HG03066 (cell line): Measurements from ENCODE around the gene GBP7.

ENCODE experiments used
- ATAC-seq: cut with Tn5 transposase; IDR thresholded peaks from one replicate; pipeline ENCODE4 v1.9.1; 2021; ENCODE audit warnings: low read depth; ENCODE audit not compliant: unreplicated experiment

Gene GBP7

GRCh38 chr1:89125240-89125912 is 50.4 kb downstream of the GBP7 start:
- peak; percentile 22 for ATAC-seq

- ATAC-seq, result no peak
Measured at GRCh38 chr1:89121641-89122040, 54.2 kb downstream of the GBP7 start.

DNA sequence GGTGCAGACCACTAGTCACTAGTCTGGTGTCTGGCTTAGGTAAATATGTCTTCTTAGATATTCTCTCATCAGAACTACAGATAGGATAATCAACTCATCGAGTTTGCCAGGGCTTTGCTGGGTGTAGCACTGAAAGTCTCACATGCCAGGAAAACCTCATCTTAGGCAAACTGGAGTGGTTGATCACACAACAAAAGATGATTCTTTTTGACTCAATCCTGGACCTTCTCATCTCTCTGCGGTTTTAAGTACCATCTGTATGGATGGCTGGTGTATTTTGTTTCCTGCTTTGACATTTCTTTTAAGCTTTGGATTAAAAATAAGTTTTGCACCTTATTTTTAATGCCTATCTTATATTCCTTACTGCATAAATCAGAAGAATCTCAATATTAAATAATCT is 61.1 kb downstream of the GBP7 start:
- no peak for ATAC-seq

DNA sequence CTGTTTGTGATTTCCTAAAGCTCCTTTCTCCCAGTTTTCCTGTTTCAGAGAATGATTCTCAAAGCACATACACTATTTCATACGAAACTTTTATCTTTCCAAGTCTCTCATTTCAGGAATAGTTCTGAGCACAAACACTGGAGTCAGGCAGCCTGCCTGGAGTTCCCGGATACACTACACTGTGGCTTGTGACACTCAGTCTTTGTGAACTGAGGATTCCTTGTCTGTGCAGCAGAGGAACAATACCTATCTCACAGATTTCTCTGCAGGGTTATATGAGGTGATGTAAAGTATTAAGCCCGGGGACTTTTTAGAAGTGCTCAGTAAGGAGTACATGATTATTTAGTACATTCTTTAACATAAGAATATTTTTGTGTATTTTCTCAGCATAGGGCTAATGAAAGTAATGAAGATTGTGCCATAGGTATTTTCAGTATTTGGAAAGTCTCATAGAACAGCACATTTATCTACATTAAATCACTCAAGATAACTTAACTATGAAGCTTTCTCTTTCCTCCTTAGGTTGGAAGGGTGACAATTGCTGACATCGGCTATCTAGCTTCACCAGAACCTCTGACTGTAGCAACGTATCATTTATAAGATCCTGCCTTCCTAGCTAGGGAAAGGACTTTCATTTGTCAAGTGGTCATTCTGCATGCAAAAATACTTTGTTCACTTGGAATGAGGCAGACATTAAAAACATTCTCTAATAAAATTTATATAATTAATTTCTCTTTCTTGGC is 62.8 kb downstream of the GBP7 start:
- ATAC-seq, result no peak

- no peak for ATAC-seq
Measured at GRCh38 chr1:89104687-89105086, 71.1 kb downstream of the GBP7 start.

GRCh38 chr1:89104147-89104546 is 71.7 kb downstream of the GBP7 start:
- no peak for ATAC-seq

- ATAC-seq, result no peak
Measured at GRCh38 chr1:89102021-89102420, 73.8 kb downstream of the GBP7 start.

- no peak for ATAC-seq
Measured at GRCh38 chr1:89100412-89100811, 75.4 kb downstream of the GBP7 start.

DNA sequence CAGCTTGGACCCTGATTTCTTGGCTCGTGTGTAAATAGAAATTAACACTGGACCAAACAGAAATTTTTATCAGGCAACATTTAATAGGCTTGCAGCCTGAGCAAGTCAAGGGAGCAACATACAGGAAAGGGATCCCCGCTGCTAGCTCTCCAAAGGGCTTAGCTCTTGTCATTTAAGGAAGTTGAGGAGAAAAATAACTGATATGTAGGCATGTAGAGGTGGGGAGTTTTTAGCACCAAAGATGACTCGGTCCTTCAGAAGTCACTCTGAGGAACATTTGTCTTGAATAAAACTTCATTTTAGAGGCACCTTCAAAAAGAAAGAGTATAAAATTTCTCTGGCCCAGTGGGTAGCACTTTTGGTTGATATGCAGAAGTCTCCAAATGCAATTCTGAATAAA is 76.9 kb downstream of the GBP7 start:
- ATAC-seq, result no peak

- no peak for ATAC-seq
Measured at GRCh38 chr1:89095737-89096136, 80.1 kb downstream of the GBP7 start.

GRCh38 chr1:89089962-89090361 is 85.8 kb downstream of the GBP7 start:
- ATAC-seq, result no peak

GRCh38 chr1:89088572-89088971 is 87.2 kb downstream of the GBP7 start:
- ATAC-seq, result no peak

GRCh38 chr1:89087241-89087640 is 88.6 kb downstream of the GBP7 start:
- no peak for ATAC-seq

DNA sequence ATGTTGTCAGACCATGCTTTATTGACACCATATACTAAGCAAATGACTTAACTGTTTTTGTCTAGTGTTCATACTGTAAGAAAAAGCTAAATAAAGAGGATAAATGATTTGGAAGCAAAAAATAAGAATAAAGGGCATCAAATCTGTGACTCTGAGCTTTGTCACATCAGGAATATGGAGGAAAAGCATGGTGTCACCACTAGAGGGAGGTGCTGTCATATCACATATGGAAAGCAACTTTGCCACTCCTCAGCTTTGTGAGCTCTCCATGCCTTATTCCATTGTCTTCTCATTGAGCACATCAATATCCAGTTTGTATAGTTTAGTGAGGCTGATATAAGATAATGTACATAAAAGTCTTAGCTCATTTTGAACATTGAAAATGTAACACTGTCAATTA is 90.0 kb downstream of the GBP7 start:
- no peak for ATAC-seq
